Coronary artery (tissue), 2 donors: ENCODE data around the gene TMTC1.
"Not testable (repeated sequence)": the region's sequence is repeated elsewhere in the genome, so short reads cannot be mapped to it uniquely, and the experiment has no call there.

Experiments used
- DNase-seq: peaks from one replicate; pipeline ENCODE4 v3.0.0-alpha.2; 2017; ENCODE audit warnings: low spot score
- H3K27ac ChIP-seq, 2 donors: fragments of 200-600 bp; sonication (generic); one replicate each; pipeline ENCODE4 v1.5.1; 2016 to 2019
- H3K4me3 ChIP-seq: fragments of 200-600 bp; sonication (generic); 2 replicates; pipeline ENCODE4 v1.5.1; 2016; ENCODE audit warnings: mild to moderate bottlenecking, moderate library complexity
- TF ChIP-seq, protein P1 (sequence below): fragments of 200-600 bp; sonication (generic); IDR thresholded peaks from one replicate; pipeline ENCODE4 v1.5.1; 2019; ENCODE audit warnings: antibody characterized with exemption

The TMTC1 gene

DNA sequence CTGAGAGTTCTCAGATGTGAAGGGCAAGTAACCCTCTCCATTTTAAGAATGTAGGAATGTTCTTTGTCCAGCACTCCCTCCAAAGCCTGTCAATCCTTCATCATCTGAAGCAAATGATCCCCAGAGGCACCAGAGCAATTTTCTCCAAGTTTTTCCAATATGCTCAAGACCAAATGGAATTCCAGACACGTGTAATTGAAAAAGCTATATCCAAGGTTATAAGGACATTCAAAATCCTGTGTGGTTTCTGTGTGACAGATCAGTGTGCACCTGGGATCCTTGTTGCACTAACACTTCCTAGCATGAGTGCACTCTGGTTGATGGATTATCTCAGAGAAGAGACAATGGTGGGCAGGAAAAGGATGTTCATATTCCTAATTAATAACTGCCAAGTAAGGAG, 220.7 kb downstream of the TMTC1 start:
- Histone ChIP-seq H3K4me3 (peak overlapping the region; percentile 42), H3K27ac (peak overlapping the region; percentile 22 to 89)
- no peak for DNase-seq
- TF ChIP-seq, protein P1, sequence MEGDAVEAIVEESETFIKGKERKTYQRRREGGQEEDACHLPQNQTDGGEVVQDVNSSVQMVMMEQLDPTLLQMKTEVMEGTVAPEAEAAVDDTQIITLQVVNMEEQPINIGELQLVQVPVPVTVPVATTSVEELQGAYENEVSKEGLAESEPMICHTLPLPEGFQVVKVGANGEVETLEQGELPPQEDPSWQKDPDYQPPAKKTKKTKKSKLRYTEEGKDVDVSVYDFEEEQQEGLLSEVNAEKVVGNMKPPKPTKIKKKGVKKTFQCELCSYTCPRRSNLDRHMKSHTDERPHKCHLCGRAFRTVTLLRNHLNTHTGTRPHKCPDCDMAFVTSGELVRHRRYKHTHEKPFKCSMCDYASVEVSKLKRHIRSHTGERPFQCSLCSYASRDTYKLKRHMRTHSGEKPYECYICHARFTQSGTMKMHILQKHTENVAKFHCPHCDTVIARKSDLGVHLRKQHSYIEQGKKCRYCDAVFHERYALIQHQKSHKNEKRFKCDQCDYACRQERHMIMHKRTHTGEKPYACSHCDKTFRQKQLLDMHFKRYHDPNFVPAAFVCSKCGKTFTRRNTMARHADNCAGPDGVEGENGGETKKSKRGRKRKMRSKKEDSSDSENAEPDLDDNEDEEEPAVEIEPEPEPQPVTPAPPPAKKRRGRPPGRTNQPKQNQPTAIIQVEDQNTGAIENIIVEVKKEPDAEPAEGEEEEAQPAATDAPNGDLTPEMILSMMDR, result no peak

DNA sequence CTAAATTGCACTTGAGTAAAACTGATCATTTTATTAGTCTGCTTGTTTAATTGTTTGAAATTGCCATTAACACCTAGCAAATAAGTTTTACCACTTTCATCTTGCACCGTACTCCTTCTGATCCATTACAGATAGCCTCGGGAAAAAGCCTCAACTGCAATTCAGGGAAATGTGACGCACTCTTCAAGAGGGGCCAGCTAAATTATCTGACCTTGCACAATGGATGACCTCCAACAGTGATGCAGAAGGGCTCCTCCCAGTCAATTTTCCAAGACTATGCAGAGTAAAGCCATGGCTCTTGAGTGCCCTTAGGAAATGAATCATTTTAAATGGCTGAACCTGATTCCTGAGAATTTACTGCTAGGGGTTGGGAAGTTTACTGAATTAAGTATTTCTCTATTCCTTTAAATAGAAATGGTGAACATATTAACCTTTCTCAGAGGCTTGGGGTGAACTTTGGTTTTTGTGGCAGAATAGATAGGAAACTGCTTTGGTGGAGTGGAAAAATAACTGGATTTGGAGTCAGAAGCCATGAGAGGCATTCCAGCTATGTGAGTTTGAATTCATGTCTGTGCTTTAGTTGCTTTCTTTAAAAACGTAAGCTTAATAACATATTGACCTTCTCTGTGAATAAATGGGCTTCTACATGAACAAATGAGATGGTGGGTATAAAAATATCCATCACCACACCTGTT, 221.5 kb downstream of the TMTC1 start:
- H3K4me3 ChIP-seq, result peak overlapping the region; percentile 42
- TF ChIP-seq, protein P1, result no peak
- H3K27ac ChIP-seq, result peak overlapping the region; percentile 22 to 89
- DNase-seq, result no peak

DNA sequence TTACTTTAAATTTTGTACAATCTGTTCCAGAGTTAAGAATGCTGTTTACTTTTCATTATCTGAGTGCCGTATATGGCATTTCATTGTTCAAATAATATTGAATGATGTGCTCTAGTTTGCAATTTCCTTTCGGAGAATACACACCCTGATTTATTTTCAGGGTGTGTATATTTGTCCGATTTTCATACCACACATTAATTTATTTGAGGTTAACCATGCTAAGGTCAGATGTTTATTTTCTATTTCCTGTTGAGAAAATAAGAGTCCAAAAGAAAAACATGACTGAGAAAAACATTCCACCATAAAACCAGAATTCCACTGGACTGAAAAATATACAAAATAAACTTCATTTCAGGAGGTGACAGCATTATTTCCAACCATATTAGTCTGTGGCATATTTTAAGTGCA, 222.1 kb downstream of the TMTC1 start:
- Histone ChIP-seq H3K4me3 (peak overlapping the region; percentile 42), H3K27ac (peak overlapping the region; percentile 22 to 89)
- DNase-seq, result no peak
- TF ChIP-seq, protein P1, result no peak

DNA sequence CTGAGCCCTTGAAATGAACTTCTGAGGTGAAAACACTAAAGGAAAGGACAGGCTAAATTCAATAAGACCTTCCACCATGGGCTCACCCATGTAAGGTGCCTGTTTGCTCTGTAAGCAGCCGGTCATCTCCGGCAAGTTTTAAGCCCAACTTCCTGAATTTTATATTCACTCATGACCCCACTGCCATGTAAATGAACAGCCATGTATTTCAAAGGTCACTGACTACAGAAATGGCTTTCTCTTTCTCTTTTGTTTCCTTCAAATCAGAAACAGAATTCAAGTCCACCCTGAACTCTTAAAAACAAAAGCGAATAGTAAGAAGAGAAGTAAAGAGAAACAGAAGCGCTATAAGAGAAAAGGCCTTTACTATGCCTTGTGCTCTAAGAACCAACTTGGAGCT, 224.5 kb downstream of the TMTC1 start:
- Histone ChIP-seq H3K27ac (no peak overlapping the region), H3K4me3 (no peak overlapping the region)
- DNase-seq, result no peak
- TF ChIP-seq, protein P1, result no peak

DNA sequence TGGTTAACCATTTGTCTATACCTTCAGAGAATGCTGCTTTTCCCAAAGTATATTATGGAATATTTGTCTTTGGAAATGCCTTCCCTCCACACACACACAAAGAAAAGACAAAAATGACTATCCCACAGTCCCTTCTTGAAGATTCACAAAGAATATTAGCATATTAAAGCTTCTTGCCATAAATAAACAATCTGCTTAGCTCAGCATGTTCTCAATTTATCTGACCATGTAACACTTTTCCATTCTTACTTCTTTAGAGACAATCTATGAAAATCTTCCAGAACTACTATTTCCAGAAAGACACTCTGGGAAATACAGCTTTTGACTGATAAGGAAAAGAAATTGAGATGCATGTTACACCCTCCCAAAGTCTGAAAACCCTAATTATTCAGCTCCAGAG, 227.4 kb downstream of the TMTC1 start:
- DNase-seq, result no peak
- TF ChIP-seq, protein P1, result no peak
- Histone ChIP-seq H3K4me3 (no peak overlapping the region), H3K27ac (no peak overlapping the region)

DNA sequence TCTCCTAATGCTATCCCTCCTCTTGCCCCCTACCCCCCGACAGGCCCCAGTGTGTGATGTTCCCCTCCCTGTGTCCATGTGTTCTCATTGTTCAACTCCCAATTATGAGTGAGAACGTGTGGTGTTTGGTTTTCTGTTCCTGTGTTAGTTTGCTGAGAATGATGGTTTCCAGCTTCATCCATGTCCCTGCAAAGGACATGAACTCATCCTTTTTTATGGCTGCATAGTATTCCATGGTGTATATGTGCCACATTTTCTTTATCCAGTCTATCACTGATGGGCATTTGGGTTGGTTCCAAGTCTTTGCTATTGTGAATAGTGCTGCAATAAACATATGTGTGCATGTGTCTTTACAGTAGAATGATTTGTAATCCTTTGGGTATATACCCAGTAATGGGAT, 228.3 kb downstream of the TMTC1 start:
- DNase-seq, H3K4me3 ChIP-seq, H3K27ac ChIP-seq: not testable (repeated sequence)

DNA sequence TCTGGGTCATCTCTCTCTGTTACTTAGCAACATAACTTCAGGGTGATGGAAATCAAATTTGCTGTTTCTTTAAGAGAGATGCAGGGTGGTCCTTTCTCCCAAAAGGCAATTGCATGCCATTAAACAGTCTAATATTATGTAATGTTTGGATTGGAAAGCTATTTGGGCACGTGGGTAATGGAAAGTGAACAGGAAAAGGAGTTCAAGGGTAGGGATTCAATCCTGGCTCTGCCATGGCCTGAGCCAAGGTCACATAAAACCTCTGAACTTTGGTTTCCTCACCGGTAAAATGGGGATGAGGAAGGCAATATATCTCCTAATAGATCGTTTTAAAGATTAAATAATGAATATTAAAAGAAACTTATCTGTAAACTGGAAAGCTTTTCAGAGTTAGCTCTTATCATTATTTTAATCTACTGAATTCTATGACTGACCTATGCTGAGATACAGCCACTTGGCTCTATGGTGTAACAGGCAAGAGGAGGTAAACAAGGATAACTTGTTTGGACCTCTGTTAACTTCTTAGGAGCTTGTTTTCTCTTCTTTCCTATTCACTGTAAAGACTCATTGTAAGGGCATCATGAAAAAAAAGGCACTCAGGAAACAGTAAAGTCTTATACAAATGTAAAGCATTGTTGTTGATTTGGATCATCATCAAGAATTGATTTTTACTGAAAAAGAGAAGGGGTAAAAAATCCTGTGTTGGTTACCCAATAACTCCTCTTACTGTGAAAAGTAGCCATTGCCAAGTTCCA, 230.6 kb downstream of the TMTC1 start:
- H3K27ac ChIP-seq, result peak overlapping the region in 1 of 2 donors; percentile 12
- TF ChIP-seq, protein P1, result no peak
- no peak for DNase-seq
- H3K4me3 ChIP-seq, result no peak overlapping the region
